HG03378 (cell line): ENCODE results near the gene PREB.
"Not testable (repeated sequence)": the region's sequence is repeated elsewhere in the genome, so short reads cannot be mapped to it uniquely, and the experiment has no call there.

Experiments used
- ATAC-seq: cut with Tn5 transposase; IDR thresholded peaks from one replicate; pipeline ENCODE4 v1.9.1; 2021; ENCODE audit warnings: mild to moderate bottlenecking, moderate library complexity; ENCODE audit not compliant: unreplicated experiment

PREB gene, protein sequence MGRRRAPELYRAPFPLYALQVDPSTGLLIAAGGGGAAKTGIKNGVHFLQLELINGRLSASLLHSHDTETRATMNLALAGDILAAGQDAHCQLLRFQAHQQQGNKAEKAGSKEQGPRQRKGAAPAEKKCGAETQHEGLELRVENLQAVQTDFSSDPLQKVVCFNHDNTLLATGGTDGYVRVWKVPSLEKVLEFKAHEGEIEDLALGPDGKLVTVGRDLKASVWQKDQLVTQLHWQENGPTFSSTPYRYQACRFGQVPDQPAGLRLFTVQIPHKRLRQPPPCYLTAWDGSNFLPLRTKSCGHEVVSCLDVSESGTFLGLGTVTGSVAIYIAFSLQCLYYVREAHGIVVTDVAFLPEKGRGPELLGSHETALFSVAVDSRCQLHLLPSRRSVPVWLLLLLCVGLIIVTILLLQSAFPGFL

GRCh38 chr2:27133905-27134780, at the start of gene PREB:
Gene PREB, minus strand, starts transcription at chr2:27134636. Its CDS starts 215 bp downstream, at chr2:27134421.
- peak; percentile 71 for ATAC-seq

GRCh38 chr2:27184115-27184514, 49.7 kb upstream of the PREB start:
- no peak for ATAC-seq

GRCh38 chr2:27182346-27182745, 47.9 kb upstream of the PREB start:
- ATAC-seq: no peak

DNA sequence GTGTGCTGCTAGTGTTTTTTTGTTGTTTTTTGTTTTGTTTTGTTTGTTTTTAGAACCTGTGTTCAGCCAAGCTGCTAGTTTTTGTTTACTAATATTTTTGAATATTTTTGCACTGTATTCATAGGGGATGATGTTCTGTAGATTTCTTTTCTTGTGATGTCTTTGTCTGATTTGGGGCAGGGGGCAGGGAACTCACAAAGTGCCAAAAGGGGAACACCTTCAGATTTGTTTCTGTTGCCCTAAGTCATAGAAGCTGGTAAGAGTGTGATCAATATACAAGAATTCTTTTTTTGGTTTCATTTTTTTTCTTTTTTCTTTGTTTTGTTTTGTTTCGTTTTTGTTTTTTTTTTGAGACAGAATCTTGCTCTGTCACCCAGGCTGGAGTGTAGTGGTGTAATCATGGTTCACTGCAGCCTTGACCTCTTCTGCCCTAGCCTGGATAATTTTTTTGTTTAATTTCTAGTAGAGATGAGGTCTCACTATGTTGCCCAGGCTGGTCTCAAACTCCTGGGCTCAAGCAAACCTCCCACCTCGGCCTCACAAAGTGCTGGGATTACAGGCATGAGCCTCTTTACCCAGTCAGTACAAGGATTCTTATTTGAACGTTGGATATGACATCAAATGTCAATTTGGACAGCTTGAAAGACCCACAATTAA, 45.0 kb upstream of the PREB start:
- no peak for ATAC-seq

DNA sequence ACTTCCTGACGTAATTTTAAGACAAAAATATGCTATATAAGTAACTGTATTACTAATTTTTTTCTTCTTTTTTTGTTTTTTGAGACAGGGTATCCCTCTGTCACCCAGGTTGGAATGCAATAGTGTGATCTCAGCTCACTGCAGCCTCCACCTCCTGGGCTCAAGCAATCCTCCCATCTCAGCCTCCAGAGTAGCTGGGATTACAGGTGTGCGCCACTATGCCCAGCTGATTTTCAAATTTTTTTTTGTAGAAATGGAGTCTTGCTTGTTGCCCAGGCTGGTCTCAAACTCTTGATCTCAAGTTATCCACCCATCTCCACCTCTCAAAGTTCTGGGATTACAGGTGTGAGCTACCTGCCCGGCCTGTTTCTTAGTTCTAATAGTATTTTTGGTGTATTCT, 44.0 kb upstream of the PREB start:
- ATAC-seq: no peak

- no peak for ATAC-seq
These were observed 43.3 kb upstream of the PREB start for GRCh38 chr2:27177441-27178351.

DNA sequence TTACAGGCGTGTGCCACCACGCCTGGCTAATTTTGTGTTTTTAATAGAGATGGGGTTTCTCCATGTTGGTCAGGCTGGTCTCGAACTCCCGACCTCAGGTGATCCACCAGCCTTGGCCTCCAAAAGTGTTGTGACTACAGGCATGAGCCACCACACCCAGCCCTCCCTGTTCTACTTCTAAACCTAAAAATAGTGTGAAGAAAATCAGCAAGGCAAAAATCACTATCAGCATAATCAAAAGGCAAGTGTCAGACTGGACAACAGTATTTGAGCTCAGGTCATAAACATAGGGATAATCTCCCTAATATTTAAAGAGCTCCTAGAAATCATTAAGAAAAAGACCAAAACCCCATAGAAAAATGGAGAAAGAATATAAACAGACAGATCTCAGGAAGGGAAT, 41.3 kb upstream of the PREB start:
- not testable (repeated sequence) for ATAC-seq

- ATAC-seq: no peak
These were observed 40.9 kb upstream of the PREB start for GRCh38 chr2:27175330-27175729.

- no peak for ATAC-seq
These were observed 40.2 kb upstream of the PREB start for GRCh38 chr2:27174638-27175037.

DNA sequence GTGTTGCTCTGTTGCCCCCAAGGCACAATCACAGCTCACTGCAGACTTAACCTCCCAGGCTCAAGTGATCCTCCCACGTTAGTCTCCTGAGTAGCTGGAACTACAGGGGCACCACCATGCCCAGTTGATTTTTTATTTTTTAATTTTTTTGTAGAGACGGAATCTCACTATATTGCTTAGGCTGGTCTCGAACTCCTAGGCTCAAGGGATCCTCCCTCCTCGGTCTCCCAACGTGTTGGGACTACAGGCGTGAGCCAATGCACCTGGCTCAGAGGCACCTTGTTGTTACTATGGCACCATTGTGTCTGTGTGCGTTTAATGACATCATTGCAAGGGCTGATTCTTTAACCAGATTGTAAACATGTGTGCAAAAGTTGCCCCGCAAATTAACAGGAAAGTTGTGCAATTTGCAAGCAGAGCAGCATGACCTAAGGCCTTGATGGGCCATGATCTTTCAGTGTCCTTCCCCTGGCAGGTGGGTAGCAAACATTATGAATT, 37.0 kb upstream of the PREB start:
- ATAC-seq: no peak

DNA sequence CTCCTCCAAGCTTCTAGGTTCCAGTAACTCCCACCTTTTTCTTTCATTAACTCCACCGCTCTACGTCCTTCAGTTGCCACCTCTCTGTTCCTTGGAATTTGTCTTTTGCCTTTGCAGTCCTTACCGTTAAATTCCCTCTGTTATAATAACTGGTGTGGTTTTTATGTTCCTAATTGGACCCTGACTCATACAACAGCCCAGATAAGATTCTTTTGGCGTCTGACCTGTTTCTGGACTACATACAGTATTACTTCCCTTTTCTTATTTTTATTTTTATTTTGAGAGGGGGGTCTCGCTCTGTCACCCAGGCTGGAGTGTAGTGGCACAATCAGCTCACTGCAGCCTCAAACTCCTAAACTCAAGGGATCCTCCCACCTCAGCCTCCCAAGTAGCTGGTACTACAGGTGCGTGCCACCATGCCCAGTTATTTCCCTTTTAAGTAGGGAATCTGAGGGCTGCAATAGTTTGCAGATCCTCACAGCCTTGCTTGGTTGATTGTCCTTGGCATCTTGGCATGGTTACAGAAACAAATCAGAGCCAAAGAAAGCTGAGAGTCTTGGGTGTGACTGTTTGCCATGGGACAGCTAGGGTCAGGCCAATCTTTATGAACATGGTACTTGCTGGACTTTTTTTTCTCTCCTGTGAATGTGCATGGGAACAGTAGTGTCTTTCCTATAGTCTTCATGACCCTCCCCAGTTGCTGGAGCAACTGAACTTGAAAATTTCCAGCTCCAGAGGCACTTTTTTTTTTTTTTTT, 36.3 kb upstream of the PREB start:
- no peak for ATAC-seq

DNA sequence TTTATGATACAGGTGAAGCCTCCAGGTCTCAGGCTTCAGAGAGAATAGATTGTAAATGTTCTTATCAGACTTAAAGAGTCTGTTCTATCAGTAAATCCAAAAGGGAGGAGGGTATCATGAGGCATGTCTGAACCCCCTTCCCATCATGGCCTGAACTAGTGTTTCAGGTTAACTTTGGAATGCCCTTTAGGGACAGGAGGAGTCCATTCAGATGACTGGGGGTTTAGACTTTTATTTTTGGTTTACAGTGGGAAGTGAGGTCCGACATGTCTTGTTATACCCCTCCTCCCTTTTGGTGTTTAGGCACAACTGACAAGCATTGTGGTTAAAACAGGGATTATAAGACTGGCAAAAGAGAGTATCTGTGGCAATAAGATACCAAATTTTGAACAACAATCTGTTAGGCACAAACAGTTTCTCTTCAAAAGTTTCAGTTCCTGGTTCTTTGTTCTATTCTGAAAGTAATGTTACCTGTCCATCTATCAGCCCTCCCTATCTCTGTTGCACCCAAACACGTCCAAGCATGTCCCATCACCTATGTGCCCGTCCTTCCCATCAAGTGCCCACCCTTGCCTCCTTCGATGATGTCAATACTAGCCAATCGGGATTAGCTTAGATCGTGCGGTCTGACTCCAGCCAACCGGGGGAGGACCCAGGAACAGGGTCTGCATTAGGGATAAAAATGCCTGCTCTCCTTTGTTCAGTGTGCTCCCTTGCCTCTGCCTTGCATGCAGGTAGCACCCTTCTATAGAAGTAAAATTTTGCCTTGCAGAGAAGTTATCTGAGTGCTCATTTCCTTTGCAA, 30.7 kb upstream of the PREB start:
- ATAC-seq: peak; percentile 53

DNA sequence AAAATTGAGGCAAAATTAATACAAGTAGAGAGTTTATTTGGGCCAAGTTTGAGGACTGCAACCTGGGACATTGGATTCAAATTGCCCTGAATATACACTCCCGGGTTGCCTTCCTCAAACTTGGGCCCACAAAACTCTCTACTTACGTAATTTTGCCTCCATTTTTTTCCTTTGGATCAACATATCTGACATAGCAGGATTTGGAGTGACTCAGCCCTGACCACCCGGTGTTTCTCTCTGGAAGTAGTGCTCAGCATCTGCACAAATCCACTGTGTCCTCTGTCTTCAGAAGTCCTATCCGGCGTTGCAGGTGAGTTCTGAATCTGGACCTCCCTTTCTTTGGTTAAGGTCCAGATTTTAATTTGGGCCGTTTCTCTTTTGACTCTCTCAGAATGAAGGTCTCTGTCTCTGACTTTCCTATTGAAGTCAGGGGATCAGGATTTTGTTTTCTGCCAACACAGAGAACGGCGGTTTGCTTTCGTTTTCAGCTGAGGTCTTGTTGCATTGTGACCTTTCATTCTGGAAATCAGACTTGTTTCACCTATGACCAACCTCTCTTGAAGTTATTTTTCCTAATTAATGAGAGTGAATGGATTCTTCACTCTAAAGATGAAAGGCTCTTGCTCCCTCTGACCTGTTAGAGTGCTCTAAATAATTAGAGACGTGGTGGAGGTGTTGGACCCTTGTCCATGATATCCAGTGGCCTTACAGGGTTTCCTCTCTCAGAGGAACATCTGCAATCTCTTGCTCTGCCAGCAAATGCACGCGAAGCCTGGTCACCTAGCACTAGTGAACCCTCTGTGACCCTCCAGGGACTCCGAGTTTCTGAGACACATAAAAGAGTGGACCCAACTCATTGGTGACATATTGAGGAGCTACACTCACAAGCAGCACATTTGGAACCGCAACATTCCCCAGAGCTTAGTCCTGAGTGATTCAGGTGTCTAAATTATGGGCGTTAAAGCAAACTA, 28.0 kb upstream of the PREB start:
- no peak for ATAC-seq

DNA sequence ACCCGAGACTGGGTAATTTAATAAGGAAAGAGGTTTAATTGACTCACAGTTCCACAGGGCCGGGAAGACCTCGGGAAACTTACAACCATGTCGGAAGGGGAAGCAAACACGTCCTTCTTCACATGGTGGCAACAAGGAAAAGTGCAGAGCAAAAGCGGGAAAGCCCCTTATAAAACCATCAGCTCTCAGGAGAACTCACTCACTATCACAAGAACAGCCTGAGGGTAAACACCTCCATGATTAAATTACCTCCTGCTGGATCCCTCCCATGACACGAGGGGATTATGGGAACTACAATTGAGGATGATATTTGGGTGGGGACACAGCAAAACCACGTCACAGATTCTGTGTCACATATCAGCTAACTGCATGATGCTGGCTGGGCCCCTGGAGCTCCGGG, 25.8 kb upstream of the PREB start:
- ATAC-seq: no peak

- no peak for ATAC-seq
These were observed 24.8 kb upstream of the PREB start for GRCh38 chr2:27159271-27159670.

DNA sequence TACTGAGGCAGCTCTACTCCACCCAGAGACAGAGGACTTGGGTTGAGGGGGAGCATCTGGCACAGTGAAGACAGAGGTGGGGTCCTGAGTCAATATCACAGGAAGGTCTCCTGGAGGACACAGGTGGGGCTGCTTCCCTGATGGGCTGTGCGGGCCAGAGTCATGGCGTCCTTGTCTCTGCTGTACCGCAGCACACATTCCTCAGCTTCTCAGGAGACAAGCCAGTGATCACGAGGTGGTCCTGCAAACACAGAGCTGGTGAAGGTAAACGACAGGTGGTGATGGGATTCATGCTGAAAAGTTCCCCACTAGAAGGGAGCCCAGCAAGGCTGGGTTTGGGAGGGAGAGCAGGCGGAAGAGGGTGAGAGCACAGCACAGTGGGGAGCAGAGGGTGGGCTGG, 24.0 kb upstream of the PREB start:
- ATAC-seq: no peak

GRCh38 chr2:27155069-27155520, 20.7 kb upstream of the PREB start:
- no peak for ATAC-seq
